GM19463 (cell line): ENCODE data around the gene ARHGEF33.
"Not testable (repeated sequence)": the region's sequence is repeated elsewhere in the genome, so short reads cannot be mapped to it uniquely, and the experiment has no call there.

Experiments used
- ATAC-seq: cut with Tn5 transposase; IDR thresholded peaks from one replicate; pipeline ENCODE4 v1.9.1; 2021; ENCODE audit warnings: mild to moderate bottlenecking, moderate library complexity; ENCODE audit not compliant: unreplicated experiment

ARHGEF33 gene

GRCh38 chr2:38907743-38908562, 18.3 kb downstream of the ARHGEF33 start:
- ATAC-seq: peak; percentile 90

GRCh38 chr2:38909872-38910271, 20.2 kb downstream of the ARHGEF33 start:
- ATAC-seq: no peak

- ATAC-seq: no peak
Observed at GRCh38 chr2:38911191-38911590, 21.5 kb downstream of the ARHGEF33 start.

GRCh38 chr2:38912619-38913018, 22.9 kb downstream of the ARHGEF33 start:
- ATAC-seq: no peak

GRCh38 chr2:38922389-38922788, 32.7 kb downstream of the ARHGEF33 start:
- no peak for ATAC-seq

GRCh38 chr2:38922902-38923301, 33.2 kb downstream of the ARHGEF33 start:
- no peak for ATAC-seq

- no peak for ATAC-seq
Observed at GRCh38 chr2:38925982-38926381, 36.3 kb downstream of the ARHGEF33 start.

GRCh38 chr2:38930600-38930999, 40.9 kb downstream of the ARHGEF33 start:
- ATAC-seq: no peak

GRCh38 chr2:38932586-38932985, 42.9 kb downstream of the ARHGEF33 start:
- ATAC-seq: no peak

- ATAC-seq: no peak
Observed at GRCh38 chr2:38933653-38934052, 44.0 kb downstream of the ARHGEF33 start.

- ATAC-seq: no peak
Observed at GRCh38 chr2:38934742-38935141, 45.1 kb downstream of the ARHGEF33 start.

- ATAC-seq: no peak
Observed at GRCh38 chr2:38935568-38936172, 46.0 kb downstream of the ARHGEF33 start.

- ATAC-seq: not testable (repeated sequence)
Observed at GRCh38 chr2:38936516-38936915, 46.8 kb downstream of the ARHGEF33 start.

- ATAC-seq: no peak
Observed at GRCh38 chr2:38937548-38937947, 47.9 kb downstream of the ARHGEF33 start.

- no peak for ATAC-seq
Observed at GRCh38 chr2:38940746-38941145, 51.1 kb downstream of the ARHGEF33 start.

GRCh38 chr2:38943784-38944183, 54.1 kb downstream of the ARHGEF33 start:
- no peak for ATAC-seq

GRCh38 chr2:38945372-38945771, 55.7 kb downstream of the ARHGEF33 start:
- ATAC-seq: no peak

GRCh38 chr2:38945911-38946310, 56.2 kb downstream of the ARHGEF33 start:
- no peak for ATAC-seq

GRCh38 chr2:38947241-38948239, 57.9 kb downstream of the ARHGEF33 start:
- ATAC-seq: peak; percentile 89

GRCh38 chr2:38948387-38948882, 58.8 kb downstream of the ARHGEF33 start:
- ATAC-seq: no peak

GRCh38 chr2:38948995-38949394, 59.3 kb downstream of the ARHGEF33 start:
- ATAC-seq: no peak
